ENCODE results near the gene DNM3.

The DNM3 gene

GRCh38 chr1:172283766-172284165, 442.5 kb downstream of the DNM3 start:
- H3K9me3 Mint-ChIP-seq, result peaks cover 9% of the 10 kb centered on the region
- TF ChIP-seq, protein P1, sequence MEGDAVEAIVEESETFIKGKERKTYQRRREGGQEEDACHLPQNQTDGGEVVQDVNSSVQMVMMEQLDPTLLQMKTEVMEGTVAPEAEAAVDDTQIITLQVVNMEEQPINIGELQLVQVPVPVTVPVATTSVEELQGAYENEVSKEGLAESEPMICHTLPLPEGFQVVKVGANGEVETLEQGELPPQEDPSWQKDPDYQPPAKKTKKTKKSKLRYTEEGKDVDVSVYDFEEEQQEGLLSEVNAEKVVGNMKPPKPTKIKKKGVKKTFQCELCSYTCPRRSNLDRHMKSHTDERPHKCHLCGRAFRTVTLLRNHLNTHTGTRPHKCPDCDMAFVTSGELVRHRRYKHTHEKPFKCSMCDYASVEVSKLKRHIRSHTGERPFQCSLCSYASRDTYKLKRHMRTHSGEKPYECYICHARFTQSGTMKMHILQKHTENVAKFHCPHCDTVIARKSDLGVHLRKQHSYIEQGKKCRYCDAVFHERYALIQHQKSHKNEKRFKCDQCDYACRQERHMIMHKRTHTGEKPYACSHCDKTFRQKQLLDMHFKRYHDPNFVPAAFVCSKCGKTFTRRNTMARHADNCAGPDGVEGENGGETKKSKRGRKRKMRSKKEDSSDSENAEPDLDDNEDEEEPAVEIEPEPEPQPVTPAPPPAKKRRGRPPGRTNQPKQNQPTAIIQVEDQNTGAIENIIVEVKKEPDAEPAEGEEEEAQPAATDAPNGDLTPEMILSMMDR (IDR thresholded peaks at IDR 0.05; ENCODE audit: unreplicated experiment in 3 of 3), result no peak
- peaks cover 19% of the 10 kb centered on the region for H3K4me1 Mint-ChIP-seq
- H3K27me3 Mint-ChIP-seq (ENCODE audit: low read depth), result no peaks in the 10 kb centered on the region
- H3K36me3 Mint-ChIP-seq (ENCODE audit: low read depth), result peaks cover 3% of the 10 kb centered on the region
- no peak overlapping the region for H3K27ac Mint-ChIP-seq
- no peak overlapping the region for H3K4me3 Mint-ChIP-seq

- Mint-ChIP-seq H3K4me1 (peaks cover 13% of the 10 kb centered on the region), H3K27me3 (ENCODE audit: low read depth) (no peaks in the 10 kb centered on the region), H3K36me3 (ENCODE audit: low read depth) (no peaks in the 10 kb centered on the region), H3K9me3 (peaks cover 4% of the 10 kb centered on the region), H3K4me3 (no peak overlapping the region), H3K27ac (peak overlapping the region; percentile 55 to 72 (median 64))
- TF ChIP-seq, protein P1 (IDR thresholded peaks at IDR 0.05; ENCODE audit: unreplicated experiment in 3 of 3), result no peak
Measured at GRCh38 chr1:172286629-172287076, 445.4 kb downstream of the DNM3 start.

DNA sequence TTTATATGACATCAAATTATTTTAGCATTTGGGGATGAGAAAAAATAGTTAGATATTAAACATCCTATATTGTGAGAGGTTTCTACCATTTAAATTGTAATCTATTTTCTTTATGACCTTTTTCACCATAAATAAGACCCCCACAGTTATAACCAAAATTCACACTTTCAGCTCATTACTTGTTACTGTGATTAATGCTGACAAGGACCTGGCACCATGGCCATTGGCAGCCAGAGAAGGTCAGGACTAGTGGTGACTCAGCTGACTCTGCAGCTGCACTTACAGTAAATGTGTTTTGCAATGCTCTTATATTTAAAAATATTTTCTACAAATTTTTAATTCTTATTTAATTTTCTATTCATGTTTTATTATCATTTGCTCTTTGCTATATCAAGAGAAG, 445.9 kb downstream of the DNM3 start:
- H3K36me3 Mint-ChIP-seq (ENCODE audit: low read depth), result no peaks in the 10 kb centered on the region
- peaks cover 13% of the 10 kb centered on the region for H3K4me1 Mint-ChIP-seq
- H3K9me3 Mint-ChIP-seq, result peaks cover 1% of the 10 kb centered on the region
- TF ChIP-seq, protein P1 (IDR thresholded peaks at IDR 0.05; ENCODE audit: unreplicated experiment in 3 of 3), result no peak
- H3K27me3 Mint-ChIP-seq (ENCODE audit: low read depth), result no peaks in the 10 kb centered on the region
- H3K27ac Mint-ChIP-seq, result peak overlapping the region; percentile 55 to 72 (median 64)
- no peak overlapping the region for H3K4me3 Mint-ChIP-seq

GRCh38 chr1:172288581-172288980, 447.3 kb downstream of the DNM3 start:
- TF ChIP-seq, protein P1 (IDR thresholded peaks at IDR 0.05; ENCODE audit: unreplicated experiment in 3 of 3), result no peak
- Mint-ChIP-seq H3K9me3 (no peaks in the 10 kb centered on the region), H3K4me3 (no peak overlapping the region), H3K27me3 (ENCODE audit: low read depth) (no peaks in the 10 kb centered on the region), H3K4me1 (peaks cover 19% of the 10 kb centered on the region), H3K27ac (peak overlapping the region in 2 of 3 experiments; percentile 27 to 42), H3K36me3 (ENCODE audit: low read depth) (no peaks in the 10 kb centered on the region)

DNA sequence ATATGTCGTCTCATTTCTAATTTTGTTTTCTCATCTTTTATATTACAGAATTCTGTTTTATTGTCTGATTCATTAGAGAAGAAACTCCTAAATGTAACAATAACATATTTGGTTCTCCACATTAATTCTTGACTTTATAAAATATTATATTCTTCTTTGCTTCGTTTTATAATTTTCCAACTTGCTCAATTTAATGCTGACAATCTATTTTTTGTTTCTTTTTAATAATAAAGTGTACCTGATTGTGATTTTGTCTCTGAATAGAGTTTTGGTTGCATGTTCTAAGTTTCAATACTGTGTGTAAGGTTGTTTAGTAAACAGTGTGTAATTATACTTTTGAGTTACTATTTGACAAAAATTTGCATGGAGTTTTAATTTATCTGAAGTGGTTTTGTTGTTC, 448.1 kb downstream of the DNM3 start:
- Mint-ChIP-seq H3K9me3 (no peaks in the 10 kb centered on the region), H3K27me3 (ENCODE audit: low read depth) (no peaks in the 10 kb centered on the region), H3K4me3 (no peak overlapping the region), H3K36me3 (ENCODE audit: low read depth) (no peaks in the 10 kb centered on the region), H3K27ac (no peak overlapping the region), H3K4me1 (peaks cover 23% of the 10 kb centered on the region)
- TF ChIP-seq, protein P1 (IDR thresholded peaks at IDR 0.05; ENCODE audit: unreplicated experiment in 3 of 3), result no peak

DNA sequence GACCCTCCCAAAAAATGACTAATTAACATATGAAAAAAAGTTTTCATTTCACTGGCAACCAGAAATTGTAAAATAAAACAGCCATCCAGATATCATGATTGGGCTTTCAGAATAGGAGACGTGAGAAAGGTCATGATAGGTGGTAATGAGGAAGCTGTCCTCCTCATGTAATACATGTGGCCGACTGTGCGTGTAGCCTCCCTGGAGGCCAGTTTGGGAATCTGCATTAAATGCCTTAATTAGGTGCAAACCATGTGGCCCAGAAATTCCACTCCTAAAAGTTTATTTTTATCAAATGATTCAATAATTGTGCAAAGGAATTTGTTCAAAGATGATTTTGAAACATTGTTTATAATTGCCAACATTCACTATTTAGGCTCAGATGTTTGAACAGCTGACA, 451.5 kb downstream of the DNM3 start:
- H3K27ac Mint-ChIP-seq, result peak overlapping the region in 2 of 3 experiments; percentile 89 to 93
- H3K36me3 Mint-ChIP-seq (ENCODE audit: low read depth), result no peaks in the 10 kb centered on the region
- TF ChIP-seq, protein P1 (IDR thresholded peaks at IDR 0.05; ENCODE audit: unreplicated experiment in 3 of 3), result no peak
- no peak overlapping the region for H3K4me3 Mint-ChIP-seq
- H3K27me3 Mint-ChIP-seq (ENCODE audit: low read depth), result no peaks in the 10 kb centered on the region
- no peaks in the 10 kb centered on the region for H3K9me3 Mint-ChIP-seq
- peaks cover 25% of the 10 kb centered on the region for H3K4me1 Mint-ChIP-seq
